ENCODE data around the gene LMBRD2.
"Not testable (repeated sequence)": the region's sequence is repeated elsewhere in the genome, so short reads cannot be mapped to it uniquely, and the experiment has no call there.

The LMBRD2 gene

GRCh38 chr5:36160617-36161016 is 8.9 kb upstream of the LMBRD2 start:
- DNase-seq, result no peak

GRCh38 chr5:36158144-36158543 is 6.5 kb upstream of the LMBRD2 start:
- DNase-seq, result no peak

DNA sequence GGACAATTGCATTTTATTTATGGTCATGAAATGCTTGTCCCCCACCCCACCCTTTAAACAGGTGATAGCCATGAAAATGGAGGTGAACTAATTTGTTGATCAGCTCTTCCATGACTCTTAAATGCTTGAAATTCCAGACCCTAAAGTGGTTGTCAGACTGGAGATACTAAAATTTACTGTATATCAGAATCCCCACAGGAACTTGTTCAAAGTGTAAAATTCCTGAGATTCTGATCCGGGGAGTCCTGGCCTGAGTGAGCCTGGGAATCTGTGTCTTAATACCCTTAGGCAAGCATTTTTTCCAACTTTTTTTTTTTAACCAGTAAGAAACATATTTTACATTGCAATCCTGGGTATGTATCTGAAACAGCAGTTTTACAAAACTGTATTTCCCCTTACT is 4.9 kb upstream of the LMBRD2 start:
- DNase-seq, result no peak

DNA sequence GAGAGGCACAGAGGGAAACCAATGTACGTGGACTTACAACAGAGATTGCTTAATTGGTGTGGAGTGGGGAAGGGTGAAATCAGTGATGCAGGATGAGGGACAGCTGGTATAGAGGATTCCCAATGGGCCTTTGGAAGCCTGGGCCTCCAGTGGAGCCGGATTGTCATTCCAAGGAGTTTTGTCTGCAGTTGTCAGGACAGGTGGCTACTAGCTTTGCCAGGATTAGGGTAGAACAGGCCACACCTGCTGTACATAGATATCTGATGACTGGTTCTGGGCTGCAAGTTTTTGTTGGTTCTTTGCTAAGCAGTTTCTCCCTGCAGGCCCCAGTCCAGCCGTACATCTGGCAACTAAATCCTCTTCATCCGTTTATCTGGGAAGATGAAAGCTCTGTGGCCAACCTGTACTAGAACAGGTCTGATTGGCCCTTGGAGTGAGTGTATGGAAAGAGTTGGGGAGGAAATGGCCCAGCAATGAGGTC is 4.5 kb upstream of the LMBRD2 start:
- DNase-seq, result no peak

DNA sequence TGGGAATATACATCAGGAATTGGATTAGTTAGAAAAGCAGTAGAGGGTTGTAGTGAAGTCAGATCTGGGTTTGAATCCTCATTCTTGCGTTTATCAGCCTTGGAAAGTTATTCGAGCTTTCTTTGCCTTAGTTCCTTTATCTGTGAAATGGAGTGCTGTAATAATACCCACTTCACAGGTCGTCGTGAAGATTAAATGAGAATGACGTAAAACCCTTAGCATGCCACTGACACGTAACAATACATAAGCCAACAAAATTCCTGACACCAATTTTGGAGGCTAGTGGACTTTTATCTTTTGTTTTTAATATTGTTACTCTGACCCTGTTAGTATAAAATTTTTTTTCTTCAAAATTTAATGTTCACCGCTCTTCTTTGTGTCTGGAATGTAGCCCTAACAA is 3.6 kb upstream of the LMBRD2 start:
- DNase-seq, result no peak

- DNase-seq, result no peak
These were observed 2.0 kb upstream of the LMBRD2 start for GRCh38 chr5:36153726-36154125.

GRCh38 chr5:36153298-36153677 is 1.6 kb upstream of the LMBRD2 start:
- DNase-seq, result no peak

DNA sequence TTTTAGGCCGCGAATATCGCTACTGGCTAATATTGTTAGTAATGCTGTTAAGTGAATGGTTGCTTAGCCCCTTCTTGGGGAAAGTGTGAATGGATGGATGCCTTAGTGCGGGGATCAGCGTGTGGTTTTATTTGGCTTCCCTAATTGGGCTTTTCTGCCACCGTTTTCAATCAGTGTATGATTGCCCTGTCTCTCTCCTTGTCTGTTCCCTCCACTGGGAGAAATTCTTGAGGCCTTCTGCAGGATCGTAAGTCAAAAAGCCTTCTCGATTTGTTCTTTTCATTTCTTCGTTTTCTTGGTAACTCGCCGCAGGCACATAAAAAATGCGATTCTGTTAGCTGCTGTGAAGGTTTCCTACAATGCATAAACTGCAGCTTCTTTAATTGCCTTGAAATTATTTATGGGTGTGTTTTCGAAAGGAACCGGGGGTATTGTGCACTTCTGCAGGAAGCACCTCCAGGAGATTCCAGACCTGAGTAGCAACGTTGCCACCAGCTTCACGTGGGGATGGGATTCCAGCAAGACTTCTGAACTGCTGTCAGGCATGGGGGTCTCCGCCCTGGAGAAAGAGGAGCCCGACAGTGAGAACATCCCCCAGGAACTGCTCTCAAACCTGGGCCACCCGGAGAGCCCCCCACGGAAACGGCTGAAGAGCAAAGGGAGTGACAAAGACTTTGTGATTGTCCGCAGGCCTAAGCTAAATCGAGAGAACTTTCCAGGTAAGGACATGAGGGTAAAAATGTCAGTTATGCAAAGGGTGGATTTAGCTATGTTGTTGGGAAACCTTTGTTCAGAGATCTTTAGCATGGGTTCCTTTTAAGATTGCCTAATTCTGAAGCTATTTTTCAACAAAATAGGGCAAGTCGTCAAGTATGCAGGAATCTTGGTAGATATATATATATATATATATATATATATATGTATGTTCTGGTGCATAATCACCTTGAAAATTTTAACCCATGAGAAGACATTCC is 924 bp upstream of the LMBRD2 start:
- DNase-seq, result peak; percentile 44

DNA sequence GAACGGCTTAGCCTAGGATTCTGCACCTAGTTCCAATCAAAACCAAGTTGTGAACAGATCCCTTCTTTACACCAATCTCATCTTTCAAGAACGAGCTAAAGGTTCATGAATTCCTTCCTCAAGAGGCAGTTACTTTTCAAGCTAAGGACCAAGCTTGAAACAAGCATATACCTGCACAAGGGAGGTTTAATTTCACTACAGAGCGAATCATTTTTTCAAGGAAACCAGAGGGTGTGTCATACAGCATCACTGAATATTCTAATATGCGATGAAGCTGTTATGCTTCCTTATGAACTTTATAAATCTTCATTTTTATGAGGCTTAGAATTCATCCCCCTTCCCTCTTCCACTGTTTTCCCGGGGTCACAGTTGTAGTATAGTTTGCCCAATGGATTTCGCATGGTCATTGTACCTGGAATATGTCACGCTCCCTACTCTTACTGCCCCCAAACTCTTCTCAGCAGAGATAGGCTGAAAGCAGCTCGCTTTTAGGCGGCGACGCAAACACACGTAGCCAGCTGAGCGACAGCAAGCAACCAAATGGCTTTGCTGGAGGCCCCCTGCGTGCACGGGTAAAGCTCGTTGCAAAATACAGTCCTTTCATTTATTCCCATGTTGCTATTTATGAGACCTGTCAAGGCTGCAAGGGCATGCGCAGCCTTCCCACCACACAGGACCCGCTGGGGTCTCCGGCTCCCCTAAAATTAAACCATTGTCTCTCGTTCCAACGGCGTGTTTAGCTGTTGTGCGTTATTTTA is 832 bp downstream of the LMBRD2 start:
- peak; percentile 70 for DNase-seq

DNA sequence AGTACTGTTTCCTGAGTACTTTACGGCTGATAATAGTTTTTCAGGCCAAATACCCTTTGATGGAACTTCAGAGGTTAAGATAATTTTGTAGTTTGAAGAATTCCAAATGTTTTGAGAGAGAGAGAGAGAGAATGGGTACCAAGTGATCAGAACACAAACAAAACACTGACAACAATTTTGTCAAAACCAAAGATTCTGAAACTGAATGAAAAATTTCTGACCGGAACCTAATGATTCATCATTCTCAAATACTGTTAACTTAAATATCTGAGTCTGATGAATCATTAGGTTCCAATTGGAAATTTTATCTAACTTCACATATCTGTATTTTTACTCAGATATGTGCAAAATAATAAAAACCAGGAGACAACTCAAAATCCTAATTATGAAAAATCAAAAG is 4.0 kb downstream of the LMBRD2 start:
- no peak for DNase-seq

GRCh38 chr5:36146390-36146789 is 5.3 kb downstream of the LMBRD2 start:
- DNase-seq, result no peak

- no peak for DNase-seq
These were observed 6.4 kb downstream of the LMBRD2 start for GRCh38 chr5:36145311-36145710.

DNA sequence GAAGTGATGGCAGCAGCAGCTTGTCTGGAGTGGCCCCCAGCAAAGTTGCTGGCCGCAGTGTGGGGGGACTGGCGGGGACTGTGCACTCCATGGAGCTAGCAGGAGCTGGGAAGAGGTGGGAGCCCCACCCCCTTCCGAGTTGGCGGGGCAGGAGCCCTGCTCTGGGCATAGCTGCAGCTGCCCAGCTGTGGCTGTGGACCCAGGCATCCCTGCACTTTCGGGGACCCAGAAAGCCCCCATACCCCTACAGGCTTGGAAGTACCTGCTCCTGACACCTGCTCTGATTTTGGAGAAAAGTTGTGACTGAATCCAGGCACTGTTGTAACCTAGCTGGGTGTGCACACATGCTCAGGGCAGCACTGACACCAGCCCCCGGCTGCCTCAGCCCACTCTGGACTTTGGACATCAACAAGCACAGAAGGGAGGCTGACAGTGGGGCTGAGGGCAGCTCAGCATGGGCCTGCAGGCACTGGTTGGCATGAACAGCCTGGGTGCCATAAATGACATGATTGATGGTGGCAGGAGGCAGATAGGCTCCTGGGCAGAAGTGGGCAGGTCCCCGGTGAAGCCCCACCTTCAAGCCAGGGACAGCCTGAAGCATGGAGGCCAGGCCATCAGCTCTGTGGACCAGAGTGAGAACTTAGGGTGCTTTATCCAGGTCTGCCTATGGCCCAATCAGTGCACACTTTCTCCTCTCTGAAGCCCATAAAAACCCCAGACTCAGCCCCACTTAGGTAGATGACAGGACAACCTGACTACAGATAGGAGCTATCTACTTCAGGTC is 12.6 kb downstream of the LMBRD2 start:
- DNase-seq, result no peak

GRCh38 chr5:36136581-36136980 is 15.1 kb downstream of the LMBRD2 start:
- DNase-seq, result no peak

GRCh38 chr5:36135988-36136387 is 15.7 kb downstream of the LMBRD2 start:
- no peak for DNase-seq

DNA sequence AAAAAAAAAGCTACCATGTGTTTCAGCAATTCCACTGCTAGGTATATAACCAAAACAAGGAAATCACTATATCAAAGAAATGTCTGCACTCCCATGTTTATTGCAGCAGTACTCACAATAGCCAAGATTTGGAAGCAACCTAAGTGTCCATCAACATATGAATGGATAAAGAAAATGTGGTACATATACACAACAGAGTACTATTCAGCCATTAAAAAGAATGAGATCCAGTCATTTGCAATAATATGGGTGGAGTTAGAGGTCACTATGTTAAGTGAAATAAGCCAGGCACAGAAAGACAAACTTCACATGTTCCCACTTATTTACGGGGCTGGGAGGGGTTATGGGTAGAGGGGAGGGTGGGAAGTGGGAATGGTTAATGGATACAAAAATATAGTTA is 18.7 kb downstream of the LMBRD2 start:
- not testable (repeated sequence) for DNase-seq

DNA sequence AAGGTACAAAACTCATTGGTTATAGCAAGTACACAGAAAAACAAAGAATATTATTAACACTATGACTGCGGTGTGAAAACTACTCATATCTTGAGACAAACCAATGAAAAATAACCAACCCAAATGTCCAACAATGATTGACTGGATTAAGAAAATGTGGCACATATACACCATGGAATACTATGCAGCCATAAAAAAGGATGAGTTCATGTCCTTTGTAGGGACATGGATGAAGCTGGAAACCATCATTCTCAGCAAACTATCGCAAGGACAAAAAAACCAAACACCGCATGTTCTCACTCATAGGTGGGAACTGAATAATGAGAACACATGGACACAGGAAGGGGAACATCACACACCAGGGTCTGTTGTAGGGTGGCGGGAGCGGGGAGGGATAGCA is 22.0 kb downstream of the LMBRD2 start:
- DNase-seq, result not testable (repeated sequence)

DNA sequence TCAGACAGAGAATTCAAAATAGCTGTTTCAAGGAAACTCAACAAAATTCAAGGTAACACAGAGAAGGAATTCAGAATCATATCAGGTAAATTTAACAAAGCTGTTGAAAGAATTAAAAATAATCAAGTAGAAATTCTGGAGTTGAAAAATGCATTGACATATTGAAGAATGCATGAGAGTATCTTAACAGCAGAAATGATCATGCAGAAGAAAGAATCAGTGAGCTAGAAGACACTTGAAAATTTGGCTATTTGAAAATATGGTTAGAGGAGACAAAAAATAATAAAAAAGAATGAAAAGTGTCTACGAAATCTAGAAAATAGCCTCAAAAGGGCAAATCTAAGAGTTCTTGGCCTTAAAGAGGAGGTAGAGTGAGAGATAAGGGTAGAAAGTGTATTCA is 22.9 kb downstream of the LMBRD2 start:
- DNase-seq, result no peak

DNA sequence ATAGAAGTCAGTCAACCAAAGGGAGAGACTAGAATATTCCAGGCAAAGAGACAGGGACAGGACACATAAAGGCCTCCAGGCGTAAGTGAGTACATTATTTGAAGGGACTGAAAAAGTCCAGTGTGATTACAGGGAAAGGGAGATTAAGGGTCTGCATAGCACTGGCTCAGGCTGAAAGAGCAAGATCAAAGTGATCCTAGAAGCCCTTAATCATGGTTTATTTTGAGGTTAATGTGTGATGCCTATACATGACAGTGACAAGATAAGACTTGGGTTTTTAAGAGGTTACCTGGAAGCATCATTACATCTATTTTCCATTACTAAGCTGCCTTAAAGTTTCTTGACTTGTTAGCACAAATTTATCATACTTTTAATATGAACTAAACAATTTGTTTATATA is 25.8 kb downstream of the LMBRD2 start:
- DNase-seq, result no peak

DNA sequence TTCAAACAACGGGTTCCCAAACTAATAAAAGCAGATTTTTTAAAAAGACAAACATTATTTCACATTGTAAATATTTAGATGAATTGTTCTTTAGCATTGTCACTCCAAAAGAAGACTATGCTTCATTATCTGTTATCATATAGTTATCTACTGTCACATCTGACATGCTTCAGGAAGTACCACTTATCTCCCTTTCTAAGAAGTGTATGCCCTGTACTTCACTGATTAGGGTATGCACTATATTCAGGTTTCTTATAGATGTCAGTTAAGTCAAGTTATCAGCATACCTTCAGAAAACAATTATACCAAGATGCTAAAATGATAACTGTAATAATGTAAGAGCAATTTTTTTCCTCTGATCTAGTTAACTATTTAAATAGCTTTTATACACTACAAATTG is 40.4 kb downstream of the LMBRD2 start:
- DNase-seq, result no peak

DNA sequence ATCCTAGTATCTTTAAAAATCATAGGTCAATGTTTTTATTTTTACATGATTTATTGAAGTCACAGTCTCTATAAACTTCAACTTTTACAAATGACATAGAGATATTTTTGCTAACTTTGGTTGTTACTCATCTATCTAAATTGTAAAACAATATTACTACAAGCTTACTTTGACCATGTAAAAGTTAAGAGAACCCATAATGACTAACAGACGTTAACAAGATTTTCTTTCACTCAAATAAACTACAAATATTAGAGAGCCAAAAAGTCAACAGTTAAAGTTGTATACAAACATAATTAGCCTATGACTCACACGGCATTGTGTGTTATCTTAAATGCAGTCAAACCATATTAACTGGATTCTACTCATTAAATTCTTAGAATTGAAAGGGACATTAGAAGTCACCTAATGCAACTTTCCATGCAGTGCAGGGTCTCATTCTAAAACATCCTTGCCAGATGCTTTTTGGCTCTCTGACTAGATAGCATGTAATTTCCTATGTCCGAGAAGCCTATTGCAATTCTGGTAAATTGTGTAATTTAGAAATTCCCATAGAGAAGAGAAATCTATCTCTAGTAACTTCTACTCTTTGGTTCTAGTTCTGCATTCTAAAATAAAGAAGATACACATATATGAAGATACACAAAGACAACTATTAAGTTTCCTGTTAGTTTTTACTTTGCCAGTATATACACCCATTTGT is 42.8 kb downstream of the LMBRD2 start:
- no peak for DNase-seq

DNA sequence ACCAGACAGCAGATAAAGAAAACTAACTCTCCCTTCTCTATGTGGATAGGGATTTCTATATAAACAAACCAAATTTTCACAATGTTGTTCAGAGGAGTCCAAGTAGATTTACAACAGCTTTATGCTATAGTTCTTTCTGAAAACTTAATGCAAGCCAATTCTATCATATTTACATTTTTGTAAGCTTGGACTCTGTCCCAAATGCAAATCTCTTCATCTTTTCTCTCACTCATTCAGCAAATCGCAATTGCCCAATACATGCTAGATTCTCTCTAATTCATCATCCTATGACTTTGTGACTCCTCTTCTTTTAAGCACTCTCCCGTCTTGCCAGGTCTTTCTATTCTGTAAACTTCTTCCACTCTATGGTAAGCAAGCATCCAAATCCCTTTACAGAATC is 45.9 kb downstream of the LMBRD2 start:
- DNase-seq, result no peak

GRCh38 chr5:36099748-36100147 is 51.9 kb downstream of the LMBRD2 start:
- no peak for DNase-seq

Data from NCI-H146 (cell line).